K562 (cell line): ENCODE measurements around the gene RFNG. TPM values are rescaled to one million over a fixed set of nuclear protein-coding genes. Genes with fewer than 3 reads are reported as not detected.
A peak's percentile ranks its signal among the peaks of the same experiment; 100 is the strongest.

Experiments used
- ARID1B ChIP-seq: fragments of 450-650 bp; IDR thresholded peaks from 2 replicates; pipeline ENCODE4 v1.6.1; 2016; ENCODE audit warnings: antibody characterized with exemption, mild to moderate bottlenecking, inconsistent platforms
- BCOR ChIP-seq: fragments of 450-650 bp; IDR thresholded peaks from 2 replicates; pipeline ENCODE4 v1.6.1; 2016
- C11orf30 ChIP-seq: fragments of 450-650 bp; IDR thresholded peaks from 2 replicates; pipeline ENCODE4 v1.6.1; 2016; ENCODE audit warnings: low read depth, mild to moderate bottlenecking
- CEBPG ChIP-seq, 3 experiments: fragments of 200-800 bp in 1 of 3; sonication (Bioruptor generic) in 1 of 3; sonication (generic) in 1 of 3; formaldehyde crosslinking in 1 of 3; IDR thresholded peaks in 2 of 3; conservative IDR thresholded peaks in 1 of 3; 2 replicates each; pipeline versions ENCODE4 v1.6.1 to v1.8.0; 2016 to 2022; ENCODE audit warnings: missing compliant biosample characterization in 2 of 3, missing genetic modification characterization in 2 of 3, mild to moderate bottlenecking in 1 of 3, missing genetic modification reagents in 1 of 3
- DEAF1 ChIP-seq: fragments of 450-650 bp; formaldehyde crosslinking; IDR thresholded peaks from 2 replicates; pipeline ENCODE4 v1.4.0; 2020; ENCODE audit warnings: mild to moderate bottlenecking, moderate library complexity
- ELF1 ChIP-seq: fragments of 200-800 bp; sonication (Bioruptor generic); IDR thresholded peaks from 2 replicates; pipeline ENCODE4 v1.6.1; 2016; ENCODE audit warnings: missing genetic modification characterization, missing compliant biosample characterization
- ETV6 ChIP-seq, 3 experiments: fragments of 150-350 bp in 1 of 3; sonication (generic) in 1 of 3; formaldehyde crosslinking in 1 of 3; IDR thresholded peaks; 2 replicates each; pipeline versions ENCODE4 v1.6.1 to v1.8.0; 2014 to 2022; ENCODE audit warnings: borderline replicate concordance in 2 of 3, low read depth in 2 of 3, antibody characterized with exemption in 1 of 3, low read length in 1 of 3, mild to moderate bottlenecking in 1 of 3, missing genetic modification reagents in 1 of 3
- HDAC1 ChIP-seq, 2 experiments: fragments of 450-650 bp; IDR thresholded peaks; 2 replicates each; pipeline ENCODE4 v1.6.1; 2016 to 2017; ENCODE audit warnings: inconsistent platforms in 1 of 2, mild to moderate bottlenecking in 1 of 2, moderate library complexity in 1 of 2
- HOMEZ ChIP-seq: fragments of 250-450 bp; sonication (Bioruptor Pico); IDR thresholded peaks from 2 replicates; pipeline ENCODE4 v1.4.0; 2020; ENCODE audit warnings: mild to moderate bottlenecking, moderate library complexity
- NBN ChIP-seq: fragments of 450-650 bp; IDR thresholded peaks from 2 replicates; pipeline ENCODE4 v1.6.1; 2016; ENCODE audit warnings: low read depth, mild to moderate bottlenecking
- NRF1 ChIP-seq, 2 experiments: fragments of 450-650 bp; IDR thresholded peaks in 1 of 2; conservative IDR thresholded peaks in 1 of 2; 2 replicates each; pipeline ENCODE4 v1.6.1; 2014; ENCODE audit warnings: mild to moderate bottlenecking in 2 of 2
- PHF8 ChIP-seq: fragments of 200-600 bp; sonication (generic); IDR thresholded peaks from 2 replicates; pipeline ENCODE4 v1.6.1; 2012; ENCODE audit warnings: mixed run types, mild to moderate bottlenecking, inconsistent platforms, low read length, moderate library complexity, borderline replicate concordance
- SRF ChIP-seq, 2 experiments: fragments of 250-450, 450-650 bp in 1 of 2; sonication (Bioruptor Pico) in 1 of 2; sonication (generic) in 1 of 2; formaldehyde crosslinking; IDR thresholded peaks; 2 replicates each; pipeline versions ENCODE4 v1.5.0 to v1.5.1; 2020 to 2022; ENCODE audit warnings: mild to moderate bottlenecking in 1 of 2, missing genetic modification reagents in 1 of 2
- YY1 ChIP-seq, 3 experiments: IDR thresholded peaks; 2 replicates each; pipeline ENCODE4 v1.6.1; 2011; ENCODE audit warnings: low read length in 2 of 3, mild to moderate bottlenecking in 2 of 3, moderate library complexity in 2 of 3, borderline replicate concordance in 1 of 3, control low read depth in 1 of 3, low read depth in 1 of 3; ENCODE audit not compliant: insufficient read depth in 3 of 3, insufficient replicate concordance in 2 of 3, control insufficient read depth in 1 of 3, insufficient read length in 1 of 3; ENCODE audit errors: extremely low read depth in 1 of 3
- ZNF24 ChIP-seq: fragments of 450-650 bp; IDR thresholded peaks from 2 replicates; pipeline ENCODE4 v1.6.1; 2016
- ZNF408 ChIP-seq: fragments of 250-450 bp; sonication (Bioruptor Pico); IDR thresholded peaks from 2 replicates; pipeline ENCODE4 v1.4.0; 2020; ENCODE audit warnings: low read depth, mild to moderate bottlenecking, moderate library complexity
- ZNF445 ChIP-seq: fragments of 250-450 bp; sonication (Bioruptor Pico); IDR thresholded peaks from 2 replicates; pipeline ENCODE4 v1.4.0; 2020; ENCODE audit warnings: low read depth, mild to moderate bottlenecking, moderate library complexity
- polyA plus RNA-seq, 8 experiments: library from polyadenylated mRNA; depleted of rRNA in 4 of 8; stranded (reverse) in 5 of 8; unstranded in 3 of 8; fragments of >200 nt; fragmentation: Nextera tagmentation in 2 of 8; fragmentation: Illumina TruSeq in 1 of 8; extraction: Ambion mirVana in 2 of 8; extraction: Trizol in 1 of 8; gene quantifications; 2 replicates each; pipeline versions ENCODE4 v1.2.1 to v1.2.3, GENCODE V29; 2011 to 2014; ENCODE audit warnings: inconsistent platforms in 1 of 8, missing spikeins in 1 of 8
- total RNA-seq, 7 experiments: library from RNA; depleted of rRNA in 6 of 7; stranded (reverse); fragments of >200 nt in 6 of 7; fragmentation: Illumina TruSeq in 2 of 7; extraction: Trizol in 2 of 7; gene quantifications; 2 replicates each; pipeline versions ENCODE4 v1.2.1 to v1.2.3, GENCODE V29; 2011 to 2021; ENCODE audit warnings: low replicate concordance in 1 of 7
- TF ChIP-seq, protein P1 (sequence below), 2 experiments: fragments of 150-350 bp in 1 of 2; IDR thresholded peaks; 2 replicates each; pipeline ENCODE4 v1.6.1; 2012 to 2016; ENCODE audit warnings: low read depth in 2 of 2, low read length in 2 of 2, mild to moderate bottlenecking in 1 of 2, moderate library complexity in 1 of 2

RFNG gene
- total and polyA plus RNA-seq, 9 of the 15 experiments (the other 6 are each of a cell fraction or from before 2014, with no cell fraction given) = 0.32 to 32.8 (median 9.5) TPM

GRCh38 chr17:82030470-82031302 is 20.9 kb downstream of the RFNG start (continued):
- TF ChIP-seq, protein P1, sequence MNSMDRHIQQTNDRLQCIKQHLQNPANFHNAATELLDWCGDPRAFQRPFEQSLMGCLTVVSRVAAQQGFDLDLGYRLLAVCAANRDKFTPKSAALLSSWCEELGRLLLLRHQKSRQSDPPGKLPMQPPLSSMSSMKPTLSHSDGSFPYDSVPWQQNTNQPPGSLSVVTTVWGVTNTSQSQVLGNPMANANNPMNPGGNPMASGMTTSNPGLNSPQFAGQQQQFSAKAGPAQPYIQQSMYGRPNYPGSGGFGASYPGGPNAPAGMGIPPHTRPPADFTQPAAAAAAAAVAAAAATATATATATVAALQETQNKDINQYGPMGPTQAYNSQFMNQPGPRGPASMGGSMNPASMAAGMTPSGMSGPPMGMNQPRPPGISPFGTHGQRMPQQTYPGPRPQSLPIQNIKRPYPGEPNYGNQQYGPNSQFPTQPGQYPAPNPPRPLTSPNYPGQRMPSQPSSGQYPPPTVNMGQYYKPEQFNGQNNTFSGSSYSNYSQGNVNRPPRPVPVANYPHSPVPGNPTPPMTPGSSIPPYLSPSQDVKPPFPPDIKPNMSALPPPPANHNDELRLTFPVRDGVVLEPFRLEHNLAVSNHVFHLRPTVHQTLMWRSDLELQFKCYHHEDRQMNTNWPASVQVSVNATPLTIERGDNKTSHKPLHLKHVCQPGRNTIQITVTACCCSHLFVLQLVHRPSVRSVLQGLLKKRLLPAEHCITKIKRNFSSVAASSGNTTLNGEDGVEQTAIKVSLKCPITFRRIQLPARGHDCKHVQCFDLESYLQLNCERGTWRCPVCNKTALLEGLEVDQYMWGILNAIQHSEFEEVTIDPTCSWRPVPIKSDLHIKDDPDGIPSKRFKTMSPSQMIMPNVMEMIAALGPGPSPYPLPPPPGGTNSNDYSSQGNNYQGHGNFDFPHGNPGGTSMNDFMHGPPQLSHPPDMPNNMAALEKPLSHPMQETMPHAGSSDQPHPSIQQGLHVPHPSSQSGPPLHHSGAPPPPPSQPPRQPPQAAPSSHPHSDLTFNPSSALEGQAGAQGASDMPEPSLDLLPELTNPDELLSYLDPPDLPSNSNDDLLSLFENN (IDR thresholded peaks at IDR 0.05; ENCODE audit: low read depth in 2 of 2, low read length in 2 of 2) = peak in 1 of 2 experiments; percentile 24; a peak in 1 of 4 replicates
- no peak for TF ChIP-seq ZNF408 (CRISPR knock-in tag)
- TF ChIP-seq NBN = peak; percentile 46; the same call in 1 of the 2 replicates
- no peak for TF ChIP-seq CEBPG (CRISPR knock-in tag; IDR thresholded peaks at IDR 0.05)
- TF ChIP-seq CEBPG (tag; conservative IDR thresholded peaks at IDR 0.05 in 1 of 2, IDR thresholded peaks at IDR 0.05 in 1 of 2) = no peak
- TF ChIP-seq HDAC1 (IDR thresholded peaks at IDR 0.05) = peak in 1 of 2 experiments; percentile 77; a peak in 2 of 4 replicates
- TF ChIP-seq ARID1B = peak; percentile 40; the same call in 1 of the 2 replicates
- TF ChIP-seq ZNF24 = peak; percentile 34; the same call in 1 of the 2 replicates
- TF ChIP-seq ELF1 = peak; percentile 26; the same call in 1 of the 2 replicates
- peak; percentile 56 for TF ChIP-seq BCOR
- TF ChIP-seq PHF8 = peak; percentile 35; the same call in 1 of the 2 replicates
- no peak for TF ChIP-seq HOMEZ (CRISPR knock-in tag)
- TF ChIP-seq C11orf30 = peak; percentile 72
- TF ChIP-seq YY1 (IDR thresholded peaks at IDR 0.05; ENCODE audit: borderline replicate concordance in 1 of 3, control insufficient read depth in 1 of 3, extremely low read depth in 1 of 3, insufficient read depth in 3 of 3, insufficient read length in 1 of 3, insufficient replicate concordance in 2 of 3, low read depth in 1 of 3, low read length in 2 of 3) = peak in 2 of 3 experiments; percentile 39 to 52
- TF ChIP-seq ETV6 (IDR thresholded peaks at IDR 0.05; ENCODE audit: borderline replicate concordance in 1 of 2, low read depth in 2 of 2, low read length in 1 of 2) = no peak
- 0 out of 2 replicates have a peak, but pooled peaks have one; percentile 23 for TF ChIP-seq ETV6 (CRISPR knock-in tag; IDR thresholded peaks at IDR 0.05; ENCODE audit: borderline replicate concordance)
- TF ChIP-seq DEAF1 (CRISPR knock-in tag) = peak; percentile 94
- TF ChIP-seq NRF1 (conservative IDR thresholded peaks at IDR 0.05 in 1 of 2, IDR thresholded peaks at IDR 0.05 in 1 of 2) = peak; percentile 81 to 82
- peak in 1 of 2 experiments; percentile 38; a peak in 2 of 4 replicates for TF ChIP-seq SRF (CRISPR knock-in tag; IDR thresholded peaks at IDR 0.05)
- no peak for TF ChIP-seq ZNF445 (CRISPR knock-in tag)
